KOPT-K1 (cell line): ENCODE measurements around the gene NQO2.

Experiments used
- H3K27ac ChIP-seq: fragments of 200-600 bp; sonication (generic); 2 replicates; pipeline ENCODE4 v1.5.1; 2016; ENCODE audit warnings: antibody characterized with exemption, mild to moderate bottlenecking, low read depth, low read length; ENCODE audit not compliant: poor library complexity, severe bottlenecking
- H3K36me3 ChIP-seq: fragments of 200-600 bp; sonication (generic); 2 replicates; pipeline ENCODE4 v1.5.1; 2017; ENCODE audit warnings: antibody characterized with exemption, mild to moderate bottlenecking, low read length, moderate library complexity; ENCODE audit not compliant: insufficient read depth
- H3K9me3 ChIP-seq: fragments of 200-600 bp; sonication (generic); 2 replicates; pipeline ENCODE4 v1.5.1; 2017; ENCODE audit warnings: antibody characterized with exemption, low read length, mild to moderate bottlenecking; ENCODE audit not compliant: insufficient read depth, poor library complexity, severe bottlenecking

NQO2 gene

GRCh38 chr6:2977290-2977689, 22.4 kb upstream of the NQO2 start:
- no peaks in the 10 kb centered on the region for H3K36me3 ChIP-seq
- H3K9me3 ChIP-seq: peaks cover 5% of the 10 kb centered on the region
- no peak overlapping the region for H3K27ac ChIP-seq

- Histone ChIP-seq H3K36me3 (no peaks in the 10 kb centered on the region), H3K9me3 (no peaks in the 10 kb centered on the region), H3K27ac (no peak overlapping the region)
Measured at GRCh38 chr6:2977799-2978590, 21.7 kb upstream of the NQO2 start.

- Histone ChIP-seq H3K9me3 (no peaks in the 10 kb centered on the region), H3K36me3 (no peaks in the 10 kb centered on the region), H3K27ac (no peak overlapping the region)
Measured at GRCh38 chr6:2978923-2979322, 20.8 kb upstream of the NQO2 start.

- H3K9me3 ChIP-seq: no peaks in the 10 kb centered on the region
- no peak overlapping the region for H3K27ac ChIP-seq
- no peaks in the 10 kb centered on the region for H3K36me3 ChIP-seq
Measured at GRCh38 chr6:2979819-2980464, 19.8 kb upstream of the NQO2 start.

- Histone ChIP-seq H3K27ac (no peak overlapping the region), H3K36me3 (no peaks in the 10 kb centered on the region), H3K9me3 (no peaks in the 10 kb centered on the region)
Measured at GRCh38 chr6:2980465-2980855, 19.2 kb upstream of the NQO2 start.

GRCh38 chr6:2982426-2983117, 17.1 kb upstream of the NQO2 start:
- H3K27ac ChIP-seq: no peak overlapping the region
- H3K9me3 ChIP-seq: no peaks in the 10 kb centered on the region

GRCh38 chr6:2984738-2985406, 14.8 kb upstream of the NQO2 start:
- Histone ChIP-seq H3K27ac (no peak overlapping the region), H3K9me3 (no peaks in the 10 kb centered on the region), H3K36me3 (no peaks in the 10 kb centered on the region)

More at GRCh38 chr6:2982426-2983117, 17.1 kb upstream of the NQO2 start:
- no peaks in the 10 kb centered on the region for H3K36me3 ChIP-seq

- H3K36me3 ChIP-seq: no peaks in the 10 kb centered on the region
- H3K27ac ChIP-seq: no peak overlapping the region
- no peaks in the 10 kb centered on the region for H3K9me3 ChIP-seq
Measured at GRCh38 chr6:2986722-2987221, 12.9 kb upstream of the NQO2 start.

- Histone ChIP-seq H3K36me3 (no peaks in the 10 kb centered on the region), H3K27ac (peak overlapping the region; percentile 87), H3K9me3 (no peaks in the 10 kb centered on the region)
Measured at GRCh38 chr6:2988094-2988425, 11.6 kb upstream of the NQO2 start.

GRCh38 chr6:2988426-2989331, 11.0 kb upstream of the NQO2 start:
- no peaks in the 10 kb centered on the region for H3K9me3 ChIP-seq
- no peaks in the 10 kb centered on the region for H3K36me3 ChIP-seq
- peak overlapping the region; percentile 87 for H3K27ac ChIP-seq

GRCh38 chr6:2989332-2990247, 10.1 kb upstream of the NQO2 start:
- Histone ChIP-seq H3K27ac (peak overlapping the region; percentile 87), H3K36me3 (no peaks in the 10 kb centered on the region), H3K9me3 (no peaks in the 10 kb centered on the region)

- Histone ChIP-seq H3K27ac (peak overlapping the region; percentile 87), H3K9me3 (no peaks in the 10 kb centered on the region), H3K36me3 (no peaks in the 10 kb centered on the region)
Measured at GRCh38 chr6:2990248-2990931, 9.3 kb upstream of the NQO2 start.

- no peaks in the 10 kb centered on the region for H3K9me3 ChIP-seq
- no peaks in the 10 kb centered on the region for H3K36me3 ChIP-seq
- no peak overlapping the region for H3K27ac ChIP-seq
Measured at GRCh38 chr6:2990932-2991506, 8.7 kb upstream of the NQO2 start.
